BLaER1 treated with 17β-estradiol and CSF1 and Interleukin-3, amounts not matched to agents 10 nM and 100 nM (cell line): ENCODE data around the gene OSGIN1.
"Not testable (repeated sequence)": the region's sequence is repeated elsewhere in the genome, so short reads cannot be mapped to it uniquely, and the experiment has no call there.

Experiments
- H3K27ac ChIP-seq, 11 experiments: shearing (Covaris generic); formaldehyde crosslinking; 2 replicates each; pipeline ENCODE4 v1.8.1; 2022
- H3K27me3 ChIP-seq, 11 experiments: shearing (Covaris generic); formaldehyde crosslinking; 2 replicates each; pipeline ENCODE4 v1.8.1; 2022
- H3K36me3 ChIP-seq, 11 experiments: shearing (Covaris generic); formaldehyde crosslinking; 2 replicates each; pipeline ENCODE4 v1.8.1; 2022
- H3K4me1 ChIP-seq, 10 experiments: shearing (Covaris generic); formaldehyde crosslinking; 2 replicates each; pipeline ENCODE4 v1.8.1; 2022
- H3K4me2 ChIP-seq, 11 experiments: shearing (Covaris generic); formaldehyde crosslinking; 2 replicates each; pipeline ENCODE4 v1.8.1; 2022
- H3K4me3 ChIP-seq, 10 experiments: shearing (Covaris generic); formaldehyde crosslinking; 2 replicates each; pipeline ENCODE4 v1.8.1; 2022
- H3K9ac ChIP-seq, 11 experiments: shearing (Covaris generic); formaldehyde crosslinking; 2 replicates each; pipeline ENCODE4 v1.8.1; 2022
- H3K9me3 ChIP-seq, 11 experiments: shearing (Covaris generic); formaldehyde crosslinking; replicated peaks in 1 of 11; 2 replicates each; pipeline ENCODE4 v1.8.1; 2022
- H4K20me1 ChIP-seq, 11 experiments: shearing (Covaris generic); formaldehyde crosslinking; 2 replicates each; pipeline ENCODE4 v1.8.1; 2022
- Cebpa-rat ChIP-seq, 11 experiments: shearing (Covaris generic); IDR thresholded peaks; 2 replicates each; pipeline ENCODE4 v1.8.1; 2022

The OSGIN1 gene

GRCh38 chr16:83937922-83938885, 14.8 kb upstream of the OSGIN1 start:
- TF ChIP-seq Cebpa-rat (IDR thresholded peaks at IDR 0.05), result no peak
- Histone ChIP-seq H4K20me1 (0 out of 22 replicates have a peak, but pooled peaks cover 0 to 6% (median 0%) of the 10 kb centered on the region in 11 experiments), H3K27ac (no peak overlapping the region), H3K4me2 (no peak overlapping the region), H3K4me1 (peaks cover 43 to 61% (median 50%) of the 10 kb centered on the region in 10 experiments), H3K36me3 (no peaks in the 10 kb centered on the region), H3K9ac (no peak overlapping the region), H3K27me3 (peaks cover 0 to 11% (median 0%) of the 10 kb centered on the region in 11 experiments; a peak in 4 of 22 replicates), H3K9me3 (no peaks in the 10 kb centered on the region), H3K4me3 (no peak overlapping the region)

DNA sequence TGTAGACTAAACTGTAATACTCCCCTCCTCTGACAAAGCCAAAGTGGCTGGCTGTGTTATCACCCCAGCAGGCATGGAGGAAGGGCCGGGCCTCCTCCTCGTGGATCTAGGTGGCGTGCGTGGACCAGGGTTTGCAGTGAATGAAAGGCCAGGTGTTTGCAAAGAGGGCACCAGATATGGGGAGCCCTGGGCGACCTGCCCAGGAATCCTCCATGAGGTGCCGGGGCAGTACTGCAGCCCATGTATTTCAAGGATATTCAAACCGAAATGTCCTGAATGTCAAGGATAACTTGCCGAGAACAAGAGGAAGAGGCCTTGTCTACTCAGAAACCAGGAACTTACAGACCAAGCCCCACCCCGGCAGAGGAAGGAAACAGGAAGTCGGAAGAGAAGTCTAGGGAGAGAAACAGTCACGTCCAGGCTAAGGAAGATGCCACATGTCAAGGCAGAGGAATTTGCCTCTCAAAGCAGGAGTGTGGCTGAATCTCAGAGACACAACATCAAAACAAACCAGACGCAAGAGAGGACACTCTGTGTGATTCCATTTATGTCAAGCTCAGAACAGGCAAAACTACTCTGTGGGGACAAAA, 13.7 kb upstream of the OSGIN1 start:
- Histone ChIP-seq H4K20me1 (0 out of 22 replicates have a peak, but pooled peaks cover 0 to 6% (median 0%) of the 10 kb centered on the region in 11 experiments), H3K27ac (peak overlapping the region in 10 of 11 experiments; percentile 11 to 62 (median 37); a peak in 14 of 22 replicates), H3K9ac (peak overlapping the region in 2 of 11 experiments; percentile 20 to 39; a peak in 1 of 22 replicates), H3K9me3 (no peaks in the 10 kb centered on the region), H3K27me3 (peaks cover 0 to 11% (median 0%) of the 10 kb centered on the region in 11 experiments; a peak in 4 of 22 replicates), H3K4me3 (no peak overlapping the region), H3K4me2 (peak overlapping the region; percentile 74 to 90 (median 84)), H3K4me1 (peaks cover 32 to 49% (median 40%) of the 10 kb centered on the region in 10 experiments), H3K36me3 (no peaks in the 10 kb centered on the region)
- TF ChIP-seq Cebpa-rat (IDR thresholded peaks at IDR 0.05), result no peak

- peaks cover 28 to 43% (median 34%) of the 10 kb centered on the region in 10 experiments for H3K4me1 ChIP-seq
- no peaks in the 10 kb centered on the region for H3K9me3 ChIP-seq
- peak overlapping the region in 2 of 11 experiments; percentile 34 to 51; a peak in 4 of 22 replicates for H3K27ac ChIP-seq
- peaks cover 0 to 11% (median 0%) of the 10 kb centered on the region in 11 experiments; a peak in 4 of 22 replicates for H3K27me3 ChIP-seq
- 0 out of 22 replicates have a peak, but pooled peaks cover 0 to 6% (median 0%) of the 10 kb centered on the region in 11 experiments for H4K20me1 ChIP-seq
- TF ChIP-seq Cebpa-rat (IDR thresholded peaks at IDR 0.05), result no peak
- H3K36me3 ChIP-seq, result no peaks in the 10 kb centered on the region
- H3K9ac ChIP-seq, result peak overlapping the region in 2 of 11 experiments; percentile 33 to 45; a peak in 3 of 22 replicates
- no peak overlapping the region for H3K4me3 ChIP-seq
- H3K4me2 ChIP-seq, result peak overlapping the region; percentile 74 to 90 (median 84)
These were observed 12.9 kb upstream of the OSGIN1 start for GRCh38 chr16:83940119-83940518.

- Histone ChIP-seq H3K4me1 (peaks cover 28 to 38% (median 30%) of the 10 kb centered on the region in 10 experiments), H3K9ac (peak overlapping the region in 6 of 11 experiments; percentile 3 to 53 (median 40); a peak in 8 of 22 replicates), H3K27me3 (peaks cover 0 to 11% (median 0%) of the 10 kb centered on the region in 11 experiments; a peak in 4 of 22 replicates), H3K36me3 (no peaks in the 10 kb centered on the region), H3K4me3 (peak overlapping the region in 2 of 10 experiments; percentile 15 to 39; a peak in 3 of 20 replicates), H3K9me3 (no peaks in the 10 kb centered on the region), H4K20me1 (0 out of 22 replicates have a peak, but pooled peaks cover 0 to 6% (median 0%) of the 10 kb centered on the region in 11 experiments), H3K4me2 (peak overlapping the region; percentile 53 to 90 (median 84)), H3K27ac (peak overlapping the region in 2 of 11 experiments; percentile 34 to 51; a peak in 4 of 22 replicates)
- no peak for TF ChIP-seq Cebpa-rat (IDR thresholded peaks at IDR 0.05)
These were observed 12.2 kb upstream of the OSGIN1 start for GRCh38 chr16:83940630-83941378.

DNA sequence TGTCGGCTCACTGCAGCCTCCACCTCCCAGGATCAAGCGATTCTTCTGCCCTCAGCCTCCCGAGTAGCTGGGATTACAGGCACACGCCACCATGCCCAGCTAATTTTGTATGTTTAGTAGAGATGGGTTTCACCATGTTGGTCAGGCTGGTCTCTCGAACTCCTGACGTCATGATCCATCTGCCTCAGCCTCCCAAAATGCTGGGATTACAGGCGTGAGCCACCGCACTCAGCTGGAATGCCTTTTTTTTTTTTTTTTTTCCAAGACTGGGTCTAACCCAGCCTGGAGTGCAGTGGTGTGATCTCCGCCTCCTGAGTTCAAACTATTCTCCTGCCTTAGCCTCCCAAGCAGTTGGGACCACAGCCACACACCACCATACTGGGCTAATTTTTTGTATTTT, 11.5 kb upstream of the OSGIN1 start:
- Histone ChIP-seq H3K9ac (peak overlapping the region in 1 of 11 experiments; percentile 38; a peak in 2 of 22 replicates), H3K4me1 (peaks cover 28 to 38% (median 30%) of the 10 kb centered on the region in 10 experiments), H3K27ac (0 out of 22 replicates have a peak overlapping the region, but pooled peaks of 1 of the 11 experiments have one; percentile 34), H3K27me3 (peaks cover 0 to 11% (median 0%) of the 10 kb centered on the region in 11 experiments; a peak in 4 of 22 replicates), H3K4me2 (peak overlapping the region; percentile 53 to 90 (median 84); a peak in 21 of 22 replicates)
- H3K9me3 ChIP-seq, H3K4me3 ChIP-seq, H4K20me1 ChIP-seq, H3K36me3 ChIP-seq: not testable (repeated sequence)

DNA sequence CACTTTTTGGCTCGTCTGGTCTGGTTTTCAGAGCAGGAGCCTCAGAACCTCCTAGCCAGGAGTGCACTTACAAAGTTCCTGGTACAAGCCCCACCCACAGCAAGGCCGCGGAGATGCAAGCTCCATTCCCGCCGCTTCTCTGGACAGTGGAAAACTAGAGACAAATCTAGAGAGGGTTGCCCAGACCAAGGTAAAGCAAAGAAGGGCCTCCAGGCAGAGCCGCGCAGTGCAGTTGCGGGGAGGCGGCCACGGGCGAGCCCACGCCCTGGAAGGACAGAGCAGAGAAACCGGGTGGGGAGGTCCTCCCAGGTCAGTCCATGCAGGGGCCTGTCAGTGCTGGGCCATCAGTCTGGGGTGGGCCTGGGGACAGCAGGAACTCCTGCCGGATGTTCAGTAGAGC, 11.0 kb upstream of the OSGIN1 start:
- no peak overlapping the region for H3K9ac ChIP-seq
- no peaks in the 10 kb centered on the region for H3K36me3 ChIP-seq
- no peaks in the 10 kb centered on the region for H3K9me3 ChIP-seq
- no peak for TF ChIP-seq Cebpa-rat (IDR thresholded peaks at IDR 0.05)
- H4K20me1 ChIP-seq, result 0 out of 22 replicates have a peak, but pooled peaks cover 0 to 6% (median 0%) of the 10 kb centered on the region in 11 experiments
- no peak overlapping the region for H3K27ac ChIP-seq
- peaks cover 0 to 11% (median 0%) of the 10 kb centered on the region in 11 experiments; a peak in 4 of 22 replicates for H3K27me3 ChIP-seq
- H3K4me1 ChIP-seq, result peaks cover 28 to 38% (median 30%) of the 10 kb centered on the region in 10 experiments
- H3K4me3 ChIP-seq, result no peak overlapping the region
- H3K4me2 ChIP-seq, result peak overlapping the region in 4 of 11 experiments; percentile 83 to 90 (median 86); a peak in 2 of 22 replicates

GRCh38 chr16:83942815-83943515, 10.1 kb upstream of the OSGIN1 start:
- H3K4me2 ChIP-seq, result no peak overlapping the region
- H3K9ac ChIP-seq, result no peak overlapping the region
- H4K20me1 ChIP-seq, result 0 out of 22 replicates have a peak, but pooled peaks cover 0 to 6% (median 0%) of the 10 kb centered on the region in 11 experiments
- no peaks in the 10 kb centered on the region for H3K36me3 ChIP-seq
- no peak overlapping the region for H3K4me3 ChIP-seq
- peaks cover 28 to 38% (median 30%) of the 10 kb centered on the region in 10 experiments for H3K4me1 ChIP-seq
- no peaks in the 10 kb centered on the region for H3K9me3 ChIP-seq
- H3K27ac ChIP-seq, result no peak overlapping the region
- peaks cover 0 to 11% (median 0%) of the 10 kb centered on the region in 11 experiments; a peak in 4 of 22 replicates for H3K27me3 ChIP-seq
- no peak for TF ChIP-seq Cebpa-rat (IDR thresholded peaks at IDR 0.05)
